Measurements from ENCODE around the gene TTC14. TPM values are rescaled to one million over a fixed set of nuclear protein-coding genes. Genes with fewer than 3 reads are reported as not detected.
"Not testable (repeated sequence)": the region's sequence is repeated elsewhere in the genome, so short reads cannot be mapped to it uniquely, and the experiment has no call there.

TTC14 gene
- total RNA-seq, 1 donor from 2014 or later, result 40.4 TPM

DNA sequence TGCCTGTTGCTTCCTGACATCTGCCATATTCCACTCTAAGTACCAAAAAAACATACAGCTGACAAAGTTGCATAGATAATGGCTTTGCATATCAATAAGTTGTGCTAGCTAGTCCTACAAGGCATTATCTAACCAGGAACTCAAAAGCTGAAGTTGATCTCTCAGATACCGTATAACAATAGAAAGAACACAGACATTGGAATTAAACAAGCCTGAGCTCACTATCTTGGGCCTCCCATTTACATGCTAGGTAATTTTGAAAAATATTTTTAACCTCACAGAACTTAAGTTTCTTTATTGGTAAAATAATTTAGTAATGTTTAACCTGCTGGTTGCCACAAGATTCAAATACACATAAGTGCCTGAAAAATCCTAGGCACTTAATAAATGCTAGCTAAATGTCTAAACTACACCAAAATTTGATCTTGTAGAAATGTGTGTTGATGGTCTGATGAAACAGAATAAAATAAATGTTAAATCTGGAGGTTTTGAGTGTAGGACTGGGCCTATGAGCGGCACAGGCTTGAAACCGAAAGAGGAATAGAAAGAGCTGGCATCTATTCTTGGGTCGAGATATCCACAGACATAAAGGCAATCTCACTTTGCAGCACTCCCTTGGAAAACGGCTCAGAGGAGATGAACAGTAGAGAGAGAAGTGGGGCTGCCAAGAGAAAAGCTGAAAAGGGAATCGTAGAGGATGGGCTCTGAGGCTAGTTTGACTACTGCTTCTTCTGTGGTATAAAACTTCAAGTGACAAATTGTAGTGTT lies 29.9 kb upstream of the TTC14 start:
- TF ChIP-seq, protein P1, sequence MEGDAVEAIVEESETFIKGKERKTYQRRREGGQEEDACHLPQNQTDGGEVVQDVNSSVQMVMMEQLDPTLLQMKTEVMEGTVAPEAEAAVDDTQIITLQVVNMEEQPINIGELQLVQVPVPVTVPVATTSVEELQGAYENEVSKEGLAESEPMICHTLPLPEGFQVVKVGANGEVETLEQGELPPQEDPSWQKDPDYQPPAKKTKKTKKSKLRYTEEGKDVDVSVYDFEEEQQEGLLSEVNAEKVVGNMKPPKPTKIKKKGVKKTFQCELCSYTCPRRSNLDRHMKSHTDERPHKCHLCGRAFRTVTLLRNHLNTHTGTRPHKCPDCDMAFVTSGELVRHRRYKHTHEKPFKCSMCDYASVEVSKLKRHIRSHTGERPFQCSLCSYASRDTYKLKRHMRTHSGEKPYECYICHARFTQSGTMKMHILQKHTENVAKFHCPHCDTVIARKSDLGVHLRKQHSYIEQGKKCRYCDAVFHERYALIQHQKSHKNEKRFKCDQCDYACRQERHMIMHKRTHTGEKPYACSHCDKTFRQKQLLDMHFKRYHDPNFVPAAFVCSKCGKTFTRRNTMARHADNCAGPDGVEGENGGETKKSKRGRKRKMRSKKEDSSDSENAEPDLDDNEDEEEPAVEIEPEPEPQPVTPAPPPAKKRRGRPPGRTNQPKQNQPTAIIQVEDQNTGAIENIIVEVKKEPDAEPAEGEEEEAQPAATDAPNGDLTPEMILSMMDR (IDR thresholded peaks at IDR 0.05; ENCODE audit: unreplicated experiment), result no peak
- no peak for DNase-seq (ENCODE audit: low spot score)
- H3K27ac Mint-ChIP-seq (ENCODE audit: unreplicated experiment), result no peak overlapping the region
- H3K27me3 Mint-ChIP-seq (ENCODE audit: unreplicated experiment), result no peaks in the 10 kb centered on the region
- H3K4me3 Mint-ChIP-seq (ENCODE audit: unreplicated experiment), result no peak overlapping the region
- peaks cover 8% of the 10 kb centered on the region for H3K4me1 Mint-ChIP-seq (ENCODE audit: unreplicated experiment)
- no peaks in the 10 kb centered on the region for H3K9me3 Mint-ChIP-seq (ENCODE audit: unreplicated experiment)
- no peaks in the 10 kb centered on the region for H3K36me3 Mint-ChIP-seq (ENCODE audit: low read depth, unreplicated experiment)

DNA sequence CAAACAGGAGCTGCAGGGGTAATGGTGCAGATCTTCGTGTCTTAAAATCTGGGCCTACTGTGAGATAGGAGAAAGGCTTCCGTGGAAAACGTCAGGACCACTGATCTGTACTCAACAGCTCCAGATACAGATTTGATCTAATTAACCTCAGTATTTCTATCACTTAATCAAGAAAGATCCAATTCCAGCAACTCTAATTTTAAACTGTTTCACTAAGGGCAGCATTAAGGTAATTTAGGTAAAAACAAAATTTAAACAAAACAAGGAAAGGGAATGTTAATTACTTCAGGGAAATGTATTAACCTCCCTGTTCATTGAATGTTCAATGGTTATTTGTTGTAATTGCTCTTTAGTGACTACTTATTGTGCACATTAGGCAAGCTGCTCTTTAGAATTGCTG lies 26.4 kb upstream of the TTC14 start:
- H3K36me3 Mint-ChIP-seq (ENCODE audit: low read depth, unreplicated experiment), result no peaks in the 10 kb centered on the region
- DNase-seq (ENCODE audit: low spot score), result no peak
- H3K4me1 Mint-ChIP-seq (ENCODE audit: unreplicated experiment), result peaks cover 8% of the 10 kb centered on the region
- H3K27ac Mint-ChIP-seq (ENCODE audit: unreplicated experiment), result no peak overlapping the region
- H3K27me3 Mint-ChIP-seq (ENCODE audit: unreplicated experiment), result no peaks in the 10 kb centered on the region
- H3K9me3 Mint-ChIP-seq (ENCODE audit: unreplicated experiment), result no peaks in the 10 kb centered on the region
- TF ChIP-seq, protein P1 (IDR thresholded peaks at IDR 0.05; ENCODE audit: unreplicated experiment), result no peak
- H3K4me3 Mint-ChIP-seq (ENCODE audit: unreplicated experiment), result no peak overlapping the region

DNA sequence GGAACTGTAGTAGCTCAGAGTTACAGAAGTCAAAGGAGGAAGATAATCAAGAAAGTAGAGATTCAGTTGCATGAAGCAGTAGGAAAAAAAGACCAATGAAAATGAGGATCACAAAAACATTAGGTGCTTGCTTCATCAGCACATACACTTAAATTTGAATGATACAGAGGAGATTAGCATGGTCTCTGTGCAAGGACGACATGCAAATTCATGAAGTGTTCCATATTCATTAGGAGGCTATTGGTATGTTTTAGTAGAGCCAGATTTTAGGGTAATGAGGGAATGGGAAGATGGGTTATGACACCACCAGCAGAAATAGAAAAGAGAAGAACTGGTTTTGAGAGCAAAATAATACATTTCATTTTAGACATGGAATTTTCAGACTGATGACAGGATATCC lies 21.0 kb upstream of the TTC14 start:
- Mint-ChIP-seq H3K4me1 (ENCODE audit: unreplicated experiment) (peaks cover 7% of the 10 kb centered on the region), H3K27ac (ENCODE audit: unreplicated experiment) (no peak overlapping the region)
- TF ChIP-seq, protein P1 (IDR thresholded peaks at IDR 0.05; ENCODE audit: unreplicated experiment), result no peak

GRCh38 chr3:180590396-180590795 lies 11.6 kb upstream of the TTC14 start:
- Mint-ChIP-seq H3K27ac (ENCODE audit: unreplicated experiment) (no peak overlapping the region), H3K36me3 (ENCODE audit: low read depth, unreplicated experiment) (no peaks in the 10 kb centered on the region), H3K4me3 (ENCODE audit: unreplicated experiment) (no peak overlapping the region), H3K27me3 (ENCODE audit: unreplicated experiment) (no peaks in the 10 kb centered on the region), H3K9me3 (ENCODE audit: unreplicated experiment) (no peaks in the 10 kb centered on the region), H3K4me1 (ENCODE audit: unreplicated experiment) (no peaks in the 10 kb centered on the region)
- no peak for DNase-seq (ENCODE audit: low spot score)
- TF ChIP-seq, protein P1 (IDR thresholded peaks at IDR 0.05; ENCODE audit: unreplicated experiment), result no peak

More for the DNA sequence above, 21.0 kb upstream of the TTC14 start:
- H3K27me3 Mint-ChIP-seq (ENCODE audit: unreplicated experiment), result no peaks in the 10 kb centered on the region
- no peak overlapping the region for H3K4me3 Mint-ChIP-seq (ENCODE audit: unreplicated experiment)
- no peak for DNase-seq (ENCODE audit: low spot score)
- no peaks in the 10 kb centered on the region for H3K36me3 Mint-ChIP-seq (ENCODE audit: low read depth, unreplicated experiment)
- no peaks in the 10 kb centered on the region for H3K9me3 Mint-ChIP-seq (ENCODE audit: unreplicated experiment)

DNA sequence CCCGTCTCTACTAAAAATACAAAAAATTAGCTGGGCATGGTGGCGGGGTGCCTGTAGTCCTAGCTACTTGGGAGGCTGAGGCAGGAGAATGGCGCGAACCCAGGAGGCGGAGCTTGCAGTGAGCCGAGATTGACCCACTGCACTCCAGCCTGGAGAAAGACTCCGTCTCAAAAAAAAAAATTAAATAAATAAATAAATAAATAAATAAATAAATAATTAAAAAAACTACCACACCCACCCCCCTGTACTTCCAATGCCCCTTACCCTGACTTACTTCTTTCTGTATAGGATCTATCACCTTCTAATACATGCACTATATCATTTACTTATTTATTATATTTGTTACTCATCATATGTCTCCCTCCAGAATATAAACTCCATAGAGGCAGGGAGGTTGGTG lies 8.3 kb upstream of the TTC14 start:
- H3K4me1 Mint-ChIP-seq (ENCODE audit: unreplicated experiment); H3K27ac Mint-ChIP-seq (ENCODE audit: unreplicated experiment); DNase-seq (ENCODE audit: low spot score); H3K36me3 Mint-ChIP-seq (ENCODE audit: low read depth, unreplicated experiment); H3K27me3 Mint-ChIP-seq (ENCODE audit: unreplicated experiment); H3K9me3 Mint-ChIP-seq (ENCODE audit: unreplicated experiment); H3K4me3 Mint-ChIP-seq (ENCODE audit: unreplicated experiment): not testable (repeated sequence)

Data from endothelial cell (in vitro differentiated cells).